HG02588 (cell line): ENCODE data around the gene FRAS1.
A peak's percentile ranks its signal among the peaks of the same experiment; 100 is the strongest.
"Not testable (repeated sequence)": the region's sequence is repeated elsewhere in the genome, so short reads cannot be mapped to it uniquely, and the experiment has no call there.

Experiments used
- ATAC-seq: cut with Tn5 transposase; IDR thresholded peaks from one replicate; pipeline ENCODE4 v1.9.1; 2021; ENCODE audit warnings: mild to moderate bottlenecking, moderate library complexity; ENCODE audit not compliant: unreplicated experiment

The FRAS1 gene

GRCh38 chr4:78254893-78255292 lies 197.8 kb downstream of the FRAS1 start:
- no peak for ATAC-seq

- no peak for ATAC-seq
These were observed 207.9 kb downstream of the FRAS1 start for GRCh38 chr4:78265006-78265405.

- no peak for ATAC-seq
These were observed 210.7 kb downstream of the FRAS1 start for GRCh38 chr4:78267790-78268189.

- ATAC-seq, result no peak
These were observed 211.5 kb downstream of the FRAS1 start for GRCh38 chr4:78268597-78268996.

- not testable (repeated sequence) for ATAC-seq
These were observed 218.3 kb downstream of the FRAS1 start for GRCh38 chr4:78275450-78275849.

GRCh38 chr4:78286281-78286680 lies 229.2 kb downstream of the FRAS1 start:
- ATAC-seq, result no peak

GRCh38 chr4:78288327-78288726 lies 231.2 kb downstream of the FRAS1 start:
- ATAC-seq, result no peak

- ATAC-seq, result no peak
These were observed 234.2 kb downstream of the FRAS1 start for GRCh38 chr4:78291277-78291676.

GRCh38 chr4:78292341-78292740 lies 235.2 kb downstream of the FRAS1 start:
- no peak for ATAC-seq

GRCh38 chr4:78292856-78293255 lies 235.7 kb downstream of the FRAS1 start:
- no peak for ATAC-seq

- no peak for ATAC-seq
These were observed 236.2 kb downstream of the FRAS1 start for GRCh38 chr4:78293348-78293747.

- ATAC-seq, result no peak
These were observed 236.7 kb downstream of the FRAS1 start for GRCh38 chr4:78293821-78294301.

GRCh38 chr4:78296261-78296660 lies 239.1 kb downstream of the FRAS1 start:
- no peak for ATAC-seq

GRCh38 chr4:78297116-78297800 lies 240.1 kb downstream of the FRAS1 start:
- ATAC-seq, result peak; percentile 45

GRCh38 chr4:78298618-78299017 lies 241.5 kb downstream of the FRAS1 start:
- ATAC-seq, result no peak

GRCh38 chr4:78299565-78299972 lies 242.4 kb downstream of the FRAS1 start:
- no peak for ATAC-seq

- ATAC-seq, result not testable (repeated sequence)
These were observed 250.1 kb downstream of the FRAS1 start for GRCh38 chr4:78307263-78307662.

- ATAC-seq, result no peak
These were observed 251.4 kb downstream of the FRAS1 start for GRCh38 chr4:78308517-78308916.

GRCh38 chr4:78309352-78309751 lies 252.2 kb downstream of the FRAS1 start:
- ATAC-seq, result no peak

GRCh38 chr4:78310007-78310739 lies 253.1 kb downstream of the FRAS1 start:
- no peak for ATAC-seq

- ATAC-seq, result no peak
These were observed 253.6 kb downstream of the FRAS1 start for GRCh38 chr4:78310740-78311115.

- no peak for ATAC-seq
These were observed 254.2 kb downstream of the FRAS1 start for GRCh38 chr4:78311306-78311705.
